GM13977 (cell line): ENCODE data around the gene M1AP.

Experiments
- DNase-seq: peaks from one replicate; pipeline ENCODE4 v3.0.0; 2012; ENCODE audit warnings: low spot score
- in situ Hi-C: fragments of 300-500 bp; cut with MboI; formaldehyde crosslinking; loops from one replicate; pipeline ENCODE4 v1.12.0; 2022; ENCODE audit warnings: low sequenced_read_pairs, low pct_unique_long_range_greater_than_20kb, mixed read lengths, inconsistent platforms; ENCODE audit not compliant: unreplicated experiment
- TF ChIP-seq, protein P1 (sequence below): IDR thresholded peaks from 2 replicates; pipeline ENCODE4 v1.5.1; 2012; ENCODE audit warnings: mild to moderate bottlenecking, control low read depth; ENCODE audit not compliant: insufficient read depth; ENCODE audit errors: extremely low read depth, missing control alignments

The M1AP gene

GRCh38 chr2:74558284-74559230 is 89.6 kb downstream of the M1AP start:
- TF ChIP-seq, protein P1, sequence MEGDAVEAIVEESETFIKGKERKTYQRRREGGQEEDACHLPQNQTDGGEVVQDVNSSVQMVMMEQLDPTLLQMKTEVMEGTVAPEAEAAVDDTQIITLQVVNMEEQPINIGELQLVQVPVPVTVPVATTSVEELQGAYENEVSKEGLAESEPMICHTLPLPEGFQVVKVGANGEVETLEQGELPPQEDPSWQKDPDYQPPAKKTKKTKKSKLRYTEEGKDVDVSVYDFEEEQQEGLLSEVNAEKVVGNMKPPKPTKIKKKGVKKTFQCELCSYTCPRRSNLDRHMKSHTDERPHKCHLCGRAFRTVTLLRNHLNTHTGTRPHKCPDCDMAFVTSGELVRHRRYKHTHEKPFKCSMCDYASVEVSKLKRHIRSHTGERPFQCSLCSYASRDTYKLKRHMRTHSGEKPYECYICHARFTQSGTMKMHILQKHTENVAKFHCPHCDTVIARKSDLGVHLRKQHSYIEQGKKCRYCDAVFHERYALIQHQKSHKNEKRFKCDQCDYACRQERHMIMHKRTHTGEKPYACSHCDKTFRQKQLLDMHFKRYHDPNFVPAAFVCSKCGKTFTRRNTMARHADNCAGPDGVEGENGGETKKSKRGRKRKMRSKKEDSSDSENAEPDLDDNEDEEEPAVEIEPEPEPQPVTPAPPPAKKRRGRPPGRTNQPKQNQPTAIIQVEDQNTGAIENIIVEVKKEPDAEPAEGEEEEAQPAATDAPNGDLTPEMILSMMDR, result no peak
- in situ Hi-C loops, result no loop called here

GRCh38 chr2:74556831-74557370 is 91.2 kb downstream of the M1AP start:
- in situ Hi-C loops, result no loop called here
- TF ChIP-seq, protein P1, result no peak
- DNase-seq, result no peak

More at GRCh38 chr2:74558284-74559230, 89.6 kb downstream of the M1AP start:
- no peak for DNase-seq

DNA sequence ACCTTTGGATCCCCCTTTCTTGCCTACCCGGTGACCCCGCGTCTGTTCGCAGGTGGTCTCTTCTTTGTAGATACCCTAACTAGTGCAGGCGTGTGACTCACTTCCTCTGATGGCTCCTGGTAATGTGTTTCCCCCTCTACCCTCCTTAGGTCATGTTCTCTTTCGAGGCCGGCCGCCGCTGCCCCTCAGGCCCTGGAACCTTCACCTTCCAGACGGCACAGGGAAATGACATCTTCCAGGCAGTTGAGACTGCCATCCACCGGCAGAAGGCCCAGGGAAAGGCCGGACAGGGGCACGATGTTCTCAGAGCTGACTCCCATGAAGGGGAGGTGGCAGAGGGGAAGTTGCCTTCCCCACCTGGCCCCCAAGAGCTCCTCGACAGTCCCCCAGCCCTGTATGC is 92.0 kb downstream of the M1AP start:
- DNase-seq, result no peak
- in situ Hi-C loops, result no loop called here
- TF ChIP-seq, protein P1, result no peak

GRCh38 chr2:74555610-74556103 is 92.5 kb downstream of the M1AP start:
- in situ Hi-C loops, result no loop called here
- TF ChIP-seq, protein P1, result no peak
- DNase-seq, result no peak

- peak; percentile 70 for DNase-seq
- in situ Hi-C loops, result no loop called here
- TF ChIP-seq, protein P1, result no peak
Observed at GRCh38 chr2:74554820-74555531, 93.2 kb downstream of the M1AP start.
